Astrocyte (in vitro differentiated cells and primary cell): ENCODE data around the gene UFSP1.

Source experiments
- CTCF ChIP-seq: IDR thresholded peaks from 2 replicates; pipeline ENCODE4 v1.5.1; 2011; ENCODE audit warnings: low read depth, mild to moderate bottlenecking, inconsistent platforms, low read length, moderate library complexity; ENCODE audit not compliant: insufficient read depth
- EZH2 ChIP-seq: IDR thresholded peaks from 2 replicates; pipeline ENCODE4 v1.6.1; 2012; ENCODE audit warnings: mild to moderate bottlenecking, low read length, inconsistent platforms; ENCODE audit not compliant: insufficient read depth

DNA sequence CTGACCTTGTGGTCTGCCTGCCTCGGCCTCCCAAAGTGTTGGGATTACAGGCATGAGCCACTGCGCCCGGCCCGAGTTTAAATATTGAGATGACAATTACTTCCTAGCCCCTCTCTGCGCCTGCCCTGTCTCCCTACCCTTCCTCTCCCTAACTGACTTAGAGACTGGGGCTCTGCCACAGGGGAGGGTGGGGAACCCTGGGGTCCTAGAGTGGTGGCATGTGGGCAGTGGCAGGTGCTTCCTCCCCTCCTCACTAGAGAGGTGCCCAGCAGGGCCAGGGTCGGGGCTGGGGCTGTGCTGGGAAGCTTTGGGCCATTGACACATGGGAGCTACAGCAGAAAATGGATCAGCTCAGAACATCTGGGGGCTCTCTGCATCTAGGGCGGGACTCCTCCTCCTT lies 13.1 kb upstream of the UFSP1 start:
- TF ChIP-seq CTCF (no peak), EZH2 (no peak)
